ENCODE data around the gene RASGRP2. TPM values are rescaled to one million over a fixed set of nuclear protein-coding genes. Genes with fewer than 3 reads are reported as not detected.

Gene RASGRP2
- total RNA-seq, 1 experiment from 2014 or later, result 9.2 TPM

DNA sequence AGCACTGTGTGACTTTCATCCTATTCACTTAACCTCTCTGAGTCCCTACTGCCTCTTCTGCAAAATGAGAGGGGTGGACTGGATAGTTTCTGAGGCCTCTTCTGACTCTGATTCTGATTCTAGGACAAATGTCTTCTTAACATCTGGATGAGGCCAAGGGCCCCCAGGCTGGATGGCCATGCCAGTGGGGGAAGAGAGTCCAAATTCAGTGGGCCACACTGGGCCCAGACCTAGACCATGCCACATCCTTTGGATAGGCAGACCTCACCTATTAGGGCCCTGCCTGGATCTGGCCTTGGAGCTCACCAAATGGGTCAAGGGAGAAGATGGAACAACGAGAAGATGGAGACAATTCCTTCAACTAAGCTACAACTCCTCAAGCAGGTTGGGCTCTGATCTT is 45.5 kb downstream of the RASGRP2 start:
- H3K4me3 ChIP-seq (ENCODE audit: insufficient read depth, low read depth, low read length), result no peak overlapping the region
- H3K36me3 ChIP-seq (replicated peaks; ENCODE audit: control insufficient read depth, insufficient read depth, low read length), result no peaks in the 10 kb centered on the region
- H3K27me3 ChIP-seq (ENCODE audit: control insufficient read depth, insufficient read depth, low read length), result peaks cover 3% of the 10 kb centered on the region; the same call in 1 of the 2 replicates
- DNase-seq, result no peak

DNA sequence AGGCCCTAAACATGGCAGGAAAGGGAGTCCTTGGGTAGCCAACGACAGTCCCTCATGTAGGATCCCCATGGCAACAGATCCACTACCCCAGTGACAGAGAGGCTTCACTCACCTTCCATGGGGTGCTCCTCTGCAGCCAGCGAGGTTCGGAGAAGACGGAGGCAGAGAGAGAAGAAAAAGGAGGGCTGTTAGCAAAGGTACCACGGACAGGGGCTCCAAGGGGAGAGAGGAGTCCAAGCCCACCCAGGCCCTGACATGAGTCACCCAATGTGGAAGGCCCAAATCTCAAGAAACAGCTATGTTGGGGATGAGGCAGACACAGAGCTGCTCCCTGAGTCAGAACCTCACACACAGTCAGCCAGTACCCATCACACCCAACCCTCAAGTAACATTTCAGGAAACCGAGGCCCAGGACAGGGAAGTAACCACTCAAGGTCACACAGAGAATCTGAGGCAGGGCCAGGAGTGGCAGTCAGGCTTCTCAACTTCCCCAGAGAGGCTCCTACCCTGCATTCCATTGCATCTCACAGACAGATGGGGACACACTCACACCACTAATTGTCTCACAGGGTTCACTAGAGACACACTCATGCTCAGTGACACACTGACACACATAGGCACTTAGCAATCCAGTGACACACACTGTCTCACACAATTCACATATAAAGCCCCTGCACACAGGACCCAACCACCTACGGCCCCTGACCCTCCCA is 46.1 kb downstream of the RASGRP2 start:
- Histone ChIP-seq H3K4me3 (ENCODE audit: insufficient read depth, low read depth, low read length) (no peak overlapping the region), H3K27me3 (ENCODE audit: control insufficient read depth, insufficient read depth, low read length) (peaks cover 3% of the 10 kb centered on the region; the same call in 1 of the 2 replicates), H3K36me3 (replicated peaks; ENCODE audit: control insufficient read depth, insufficient read depth, low read length) (no peaks in the 10 kb centered on the region)
- no peak for DNase-seq

GRCh38 chr11:64696045-64696444 is 47.9 kb downstream of the RASGRP2 start:
- Histone ChIP-seq H3K27me3 (ENCODE audit: control insufficient read depth, insufficient read depth, low read length) (peaks cover 8% of the 10 kb centered on the region), H3K36me3 (replicated peaks; ENCODE audit: control insufficient read depth, insufficient read depth, low read length) (no peaks in the 10 kb centered on the region), H3K4me3 (ENCODE audit: insufficient read depth, low read depth, low read length) (no peak overlapping the region)
- no peak for DNase-seq

DNA sequence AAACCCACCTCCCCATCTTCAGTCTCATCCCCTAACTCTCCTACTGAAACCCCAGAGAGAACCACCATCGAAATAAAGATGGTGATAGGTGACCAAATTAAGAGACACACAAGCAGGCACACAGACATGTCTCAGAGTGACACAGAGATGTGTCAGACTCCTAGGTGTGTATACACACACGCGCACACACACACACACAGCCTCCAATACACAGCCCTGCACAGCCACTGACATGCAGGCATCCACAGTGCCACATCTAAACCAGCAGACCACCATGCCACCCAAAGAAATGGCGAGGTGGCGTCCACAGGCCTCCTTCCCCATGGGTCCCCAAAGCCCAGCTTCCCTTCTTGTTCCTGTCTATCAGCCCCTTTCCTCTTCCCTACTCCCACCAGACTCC is 48.4 kb downstream of the RASGRP2 start:
- DNase-seq, result no peak
- Histone ChIP-seq H3K4me3 (ENCODE audit: insufficient read depth, low read depth, low read length) (no peak overlapping the region), H3K36me3 (replicated peaks; ENCODE audit: control insufficient read depth, insufficient read depth, low read length) (no peaks in the 10 kb centered on the region), H3K27me3 (ENCODE audit: control insufficient read depth, insufficient read depth, low read length) (peaks cover 8% of the 10 kb centered on the region)

DNA sequence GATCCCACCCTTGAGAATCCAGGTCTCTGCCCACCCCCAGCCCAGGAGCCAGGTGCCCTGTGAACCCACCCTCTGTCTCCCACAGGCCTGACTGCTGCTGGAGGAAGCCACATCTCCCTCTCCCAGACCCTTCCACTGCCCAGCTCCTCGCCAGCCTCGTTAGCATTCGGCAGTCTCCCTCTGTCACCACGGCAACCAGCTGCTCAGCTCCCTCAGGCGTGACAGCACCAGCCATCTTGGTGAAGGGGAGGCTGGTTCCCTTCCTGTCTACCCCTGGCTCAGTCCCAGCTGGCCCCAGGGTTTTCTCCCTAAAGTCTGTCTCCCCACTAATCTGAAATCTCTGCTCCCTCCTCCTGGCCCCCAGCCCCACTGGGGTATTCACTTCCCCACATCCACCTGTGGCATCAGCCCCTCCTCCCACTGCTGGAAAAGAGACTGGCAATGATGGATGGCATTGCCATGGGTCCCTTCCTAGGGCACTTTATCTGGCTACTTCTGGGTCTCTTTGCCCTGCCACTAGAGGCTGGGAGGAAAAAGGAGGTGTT is 49.0 kb downstream of the RASGRP2 start:
- Histone ChIP-seq H3K36me3 (replicated peaks; ENCODE audit: control insufficient read depth, insufficient read depth, low read length) (no peaks in the 10 kb centered on the region), H3K27me3 (ENCODE audit: control insufficient read depth, insufficient read depth, low read length) (peaks cover 8% of the 10 kb centered on the region), H3K4me3 (ENCODE audit: insufficient read depth, low read depth, low read length) (no peak overlapping the region)
- peak; percentile 72 for DNase-seq

- no peak for DNase-seq
- H3K4me3 ChIP-seq (ENCODE audit: insufficient read depth, low read depth, low read length), result no peak overlapping the region
- peaks cover 8% of the 10 kb centered on the region for H3K27me3 ChIP-seq (ENCODE audit: control insufficient read depth, insufficient read depth, low read length)
- no peaks in the 10 kb centered on the region for H3K36me3 ChIP-seq (replicated peaks; ENCODE audit: control insufficient read depth, insufficient read depth, low read length)
Measured at GRCh38 chr11:64694026-64694755, 49.8 kb downstream of the RASGRP2 start.

GRCh38 chr11:64692764-64693331 is 51.1 kb downstream of the RASGRP2 start:
- Histone ChIP-seq H3K4me3 (ENCODE audit: insufficient read depth, low read depth, low read length) (no peak overlapping the region), H3K27me3 (ENCODE audit: control insufficient read depth, insufficient read depth, low read length) (peaks cover 8% of the 10 kb centered on the region), H3K36me3 (replicated peaks; ENCODE audit: control insufficient read depth, insufficient read depth, low read length) (no peaks in the 10 kb centered on the region)
- no peak for DNase-seq

GRCh38 chr11:64691543-64691942 is 52.4 kb downstream of the RASGRP2 start:
- peaks cover 9% of the 10 kb centered on the region for H3K27me3 ChIP-seq (ENCODE audit: control insufficient read depth, insufficient read depth, low read length)
- no peak for DNase-seq
- no peak overlapping the region for H3K4me3 ChIP-seq (ENCODE audit: insufficient read depth, low read depth, low read length)
- no peaks in the 10 kb centered on the region for H3K36me3 ChIP-seq (replicated peaks; ENCODE audit: control insufficient read depth, insufficient read depth, low read length)

DNA sequence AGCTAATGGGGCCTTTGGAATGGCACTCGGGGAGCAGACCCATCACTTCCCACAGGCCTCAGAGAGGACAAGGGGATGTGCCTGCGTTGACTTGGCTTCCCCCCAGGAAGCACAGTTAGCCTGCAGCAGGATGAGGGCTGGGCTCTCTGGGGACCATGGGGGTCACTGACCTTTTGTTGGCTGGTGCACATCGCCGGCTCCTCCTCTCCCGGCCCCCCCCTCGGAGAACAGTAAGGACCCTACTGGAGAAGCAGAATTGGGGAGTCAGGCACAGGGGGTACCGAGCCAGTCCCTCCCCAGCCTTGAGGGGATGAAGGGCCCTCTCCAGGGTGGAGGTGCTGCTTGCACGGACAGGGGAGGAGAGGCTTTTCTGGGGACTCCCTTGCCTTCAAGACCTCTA is 53.7 kb downstream of the RASGRP2 start:
- H3K4me3 ChIP-seq (ENCODE audit: insufficient read depth, low read depth, low read length), result no peak overlapping the region
- H3K36me3 ChIP-seq (replicated peaks; ENCODE audit: control insufficient read depth, insufficient read depth, low read length), result no peaks in the 10 kb centered on the region
- H3K27me3 ChIP-seq (ENCODE audit: control insufficient read depth, insufficient read depth, low read length), result peaks cover 9% of the 10 kb centered on the region
- DNase-seq, result no peak

DNA sequence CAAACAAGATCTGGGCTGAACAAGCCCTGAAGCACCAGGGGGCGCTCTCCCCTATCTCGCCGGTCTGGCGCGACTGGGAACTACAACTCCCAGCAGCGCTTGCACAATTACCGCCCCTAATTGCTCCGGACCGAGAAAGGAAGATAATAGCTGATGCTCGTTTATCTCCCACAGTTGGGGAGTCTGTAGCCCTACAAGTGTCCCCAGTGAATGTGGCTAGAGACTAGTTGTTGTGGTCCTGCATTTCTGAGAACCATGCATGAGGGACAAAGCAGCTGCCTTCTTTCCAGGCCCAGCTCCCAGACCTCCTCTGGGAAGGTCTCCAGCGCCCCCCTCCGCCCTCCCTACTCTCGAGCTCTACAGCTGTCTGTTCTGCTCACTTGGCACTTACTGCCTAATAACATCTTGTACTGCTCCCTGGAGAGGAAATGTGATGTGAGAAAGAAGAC is 55.4 kb downstream of the RASGRP2 start:
- H3K27me3 ChIP-seq (ENCODE audit: control insufficient read depth, insufficient read depth, low read length), result peaks cover 7% of the 10 kb centered on the region
- peak; percentile 88 for DNase-seq
- H3K36me3 ChIP-seq (replicated peaks; ENCODE audit: control insufficient read depth, insufficient read depth, low read length), result no peaks in the 10 kb centered on the region
- peak overlapping the region; percentile 53 for H3K4me3 ChIP-seq (ENCODE audit: insufficient read depth, low read depth, low read length)

DNA sequence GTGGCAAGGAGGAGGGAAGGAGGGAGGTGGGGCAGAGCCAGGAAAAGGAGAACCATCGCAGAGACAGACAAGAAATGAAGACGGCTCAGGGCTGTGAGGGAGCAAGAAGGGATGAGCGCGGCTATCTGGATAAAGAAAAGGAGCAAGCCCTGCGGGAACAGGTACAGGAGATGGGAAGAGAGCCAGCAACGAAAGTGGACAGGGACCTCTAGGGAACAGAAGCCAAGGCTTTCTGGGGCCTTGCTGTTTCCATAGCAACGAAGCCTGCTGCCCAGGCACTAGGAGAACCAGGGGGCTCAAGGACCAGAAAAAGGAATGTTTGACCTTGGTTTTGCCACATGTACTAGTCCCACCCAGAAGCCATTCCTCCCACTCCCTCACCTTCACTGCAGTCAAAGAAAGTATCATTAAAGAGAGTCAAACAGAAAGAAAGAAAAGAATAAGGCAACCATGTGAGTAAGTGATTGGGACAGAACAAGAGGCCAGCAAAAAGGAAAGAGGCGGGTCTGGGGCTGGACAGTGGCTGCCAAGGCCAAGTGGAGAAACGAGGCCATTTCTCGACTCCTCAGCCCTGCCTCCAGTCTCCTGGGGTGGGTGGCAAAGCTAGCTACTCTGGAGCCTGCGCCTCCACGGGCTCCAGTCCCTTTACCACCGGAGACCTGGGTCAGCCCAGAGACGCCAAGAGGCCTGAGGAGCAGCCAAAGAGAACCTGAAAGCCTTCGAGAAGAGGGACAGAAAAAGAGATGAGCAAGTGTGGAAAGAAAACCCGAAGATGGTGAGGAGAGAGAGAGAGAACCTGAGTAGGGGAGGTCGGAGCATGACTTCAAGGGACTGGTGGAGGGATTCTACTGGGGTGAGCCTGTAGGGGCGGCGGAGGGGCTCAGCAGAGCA is 56.1 kb downstream of the RASGRP2 start:
- no peak overlapping the region for H3K4me3 ChIP-seq (ENCODE audit: insufficient read depth, low read depth, low read length)
- peak; percentile 95 for DNase-seq
- peaks cover 6% of the 10 kb centered on the region for H3K27me3 ChIP-seq (ENCODE audit: control insufficient read depth, insufficient read depth, low read length)
- no peaks in the 10 kb centered on the region for H3K36me3 ChIP-seq (replicated peaks; ENCODE audit: control insufficient read depth, insufficient read depth, low read length)

GRCh38 chr11:64687204-64687603 is 56.7 kb downstream of the RASGRP2 start:
- Histone ChIP-seq H3K27me3 (ENCODE audit: control insufficient read depth, insufficient read depth, low read length) (peaks cover 6% of the 10 kb centered on the region), H3K36me3 (replicated peaks; ENCODE audit: control insufficient read depth, insufficient read depth, low read length) (no peaks in the 10 kb centered on the region), H3K4me3 (ENCODE audit: insufficient read depth, low read depth, low read length) (no peak overlapping the region)

GRCh38 chr11:64686466-64687170 is 57.3 kb downstream of the RASGRP2 start:
- Histone ChIP-seq H3K36me3 (replicated peaks; ENCODE audit: control insufficient read depth, insufficient read depth, low read length) (no peaks in the 10 kb centered on the region), H3K27me3 (ENCODE audit: control insufficient read depth, insufficient read depth, low read length) (peaks cover 4% of the 10 kb centered on the region), H3K4me3 (ENCODE audit: insufficient read depth, low read depth, low read length) (no peak overlapping the region)
- DNase-seq, result no peak

More at GRCh38 chr11:64687204-64687603, 56.7 kb downstream of the RASGRP2 start:
- no peak for DNase-seq
